Measurements from ENCODE around the gene RDH16. TPM values are rescaled to one million over a fixed set of nuclear protein-coding genes. Genes with fewer than 3 reads are reported as not detected.
"Not testable (repeated sequence)": the region's sequence is repeated elsewhere in the genome, so short reads cannot be mapped to it uniquely, and the experiment has no call there.

RDH16 gene
- total and polyA plus RNA-seq, 4 donors = 12.9 to 382 (median 219) TPM

GRCh38 chr12:56941299-56942017 is 15.9 kb downstream of the RDH16 start (continued):
- TF ChIP-seq RXRA (IDR thresholded peaks at IDR 0.05) = peak; percentile 77 to 98
- peak; percentile 92 for TF ChIP-seq MAX (IDR thresholded peaks at IDR 0.05)
- TF ChIP-seq HNF4A (conservative IDR thresholded peaks at IDR 0.05) = peak; percentile 96 to 99
- TF ChIP-seq EGR1 (IDR thresholded peaks at IDR 0.05; ENCODE audit: low read depth in 2 of 2) = peak in 1 of 2 donors; percentile 88
- peak; percentile 89 for TF ChIP-seq ZBTB33 (IDR thresholded peaks at IDR 0.05)
- peak; percentile 78 for TF ChIP-seq YY1 (IDR thresholded peaks at IDR 0.05)
- TF ChIP-seq RAD21 (IDR thresholded peaks at IDR 0.05) = peak; percentile 47 to 64
- peak in 1 of 2 donors; percentile 92 for TF ChIP-seq JUND (IDR thresholded peaks at IDR 0.05)
- peak in 1 of 2 donors; percentile 43 for TF ChIP-seq GABPA (IDR thresholded peaks at IDR 0.05 in 1 of 2, conservative IDR thresholded peaks at IDR 0.05 in 1 of 2)
- no peak for TF ChIP-seq NR2F2 (IDR thresholded peaks at IDR 0.05)
- peak; percentile 98 for TF ChIP-seq FOXA1 (IDR thresholded peaks at IDR 0.05)

GRCh38 chr12:56940942-56941298 is 16.5 kb downstream of the RDH16 start:
- DNase-seq (ENCODE audit: low spot score); H3K27me3 ChIP-seq (ENCODE audit: control insufficient read depth in 4 of 4, insufficient read depth in 4 of 4, low read length in 3 of 4); H3K27ac ChIP-seq (ENCODE audit: low read depth in 1 of 2, low read length in 2 of 2); H3K4me3 ChIP-seq (ENCODE audit: low read depth in 1 of 3, low read length in 3 of 3); H3K36me3 ChIP-seq (ENCODE audit: control insufficient read depth in 4 of 4, insufficient read depth in 3 of 4, low read depth in 1 of 4, low read length in 3 of 4); H3K9ac ChIP-seq (ENCODE audit: low read depth in 1 of 2, low read length in 2 of 2); H3K9me3 ChIP-seq (ENCODE audit: control insufficient read depth in 4 of 4, low read length in 3 of 4): not testable (repeated sequence)
- WGBS = 53% methylated on average over 1 of the region's 4 CpGs
- H3K4me1 ChIP-seq (ENCODE audit: control insufficient read depth in 4 of 4, insufficient read depth in 4 of 4, low read length in 3 of 4) = peaks cover 5 to 14% (median 13%) of the 10 kb centered on the region in 4 donors

GRCh38 chr12:56935752-56936151 is 21.7 kb downstream of the RDH16 start:
- no peaks in the 10 kb centered on the region for H3K9me3 ChIP-seq (ENCODE audit: control insufficient read depth in 4 of 4, low read length in 3 of 4)
- no peak overlapping the region for H3K27ac ChIP-seq (ENCODE audit: low read depth in 1 of 2, low read length in 2 of 2)
- no peak overlapping the region for H3K9ac ChIP-seq (ENCODE audit: low read depth in 1 of 2, low read length in 2 of 2)
- no peak overlapping the region for H3K4me3 ChIP-seq (ENCODE audit: low read depth in 1 of 3, low read length in 3 of 3)
- DNase-seq (ENCODE audit: low spot score) = no peak
- no peaks in the 10 kb centered on the region for H3K36me3 ChIP-seq (ENCODE audit: control insufficient read depth in 4 of 4, insufficient read depth in 3 of 4, low read depth in 1 of 4, low read length in 3 of 4)
- TF ChIP-seq HNF4G (IDR thresholded peaks at IDR 0.05) (no peak), EGR1 (IDR thresholded peaks at IDR 0.05; ENCODE audit: low read depth in 2 of 2) (no peak), ZBTB33 (IDR thresholded peaks at IDR 0.05) (no peak), YY1 (IDR thresholded peaks at IDR 0.05) (no peak), HNF4A (conservative IDR thresholded peaks at IDR 0.05) (no peak), CTCF (IDR thresholded peaks at IDR 0.05; ENCODE audit: low read depth, low read length, missing input control) (no peak), JUND (IDR thresholded peaks at IDR 0.05) (no peak), SP1 (IDR thresholded peaks at IDR 0.05) (no peak)
- no peaks in the 10 kb centered on the region for H3K27me3 ChIP-seq (ENCODE audit: control insufficient read depth in 4 of 4, insufficient read depth in 4 of 4, low read length in 3 of 4)
- no peaks in the 10 kb centered on the region for H3K4me1 ChIP-seq (ENCODE audit: control insufficient read depth in 4 of 4, insufficient read depth in 4 of 4, low read length in 3 of 4)
- WGBS = 97% methylated on average over 2 of the region's 2 CpGs
